NCI-H1417 (cell line): ENCODE results near the gene KCNN3.
"Not testable (repeated sequence)": the region's sequence is repeated elsewhere in the genome, so short reads cannot be mapped to it uniquely, and the experiment has no call there.

Experiments used
- DNase-seq, 3 experiments: peaks; one replicate each; lab custom pipeline; 2025; lab: John Stamatoyannopoulos, UW

KCNN3 gene

DNA sequence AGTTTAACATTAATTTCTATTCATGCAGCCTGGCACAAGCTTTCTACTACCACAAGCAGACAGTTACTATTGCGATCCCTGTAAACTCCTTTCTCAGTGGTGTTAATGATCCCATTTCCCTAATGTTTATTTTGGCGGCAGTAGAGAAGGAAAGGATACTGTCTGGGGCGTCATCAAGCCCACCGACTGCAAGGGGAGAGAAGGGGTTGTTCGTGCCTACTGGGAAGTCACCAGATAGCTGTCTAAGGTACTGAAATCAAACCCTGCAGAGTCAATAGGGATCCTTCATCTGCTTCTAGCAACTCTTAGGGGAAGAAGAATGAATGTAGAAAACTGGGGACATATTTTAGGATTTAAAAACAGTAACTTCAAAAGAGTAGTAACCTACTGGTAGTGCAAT, 166.9 kb downstream of the KCNN3 start:
- no peak for DNase-seq

DNA sequence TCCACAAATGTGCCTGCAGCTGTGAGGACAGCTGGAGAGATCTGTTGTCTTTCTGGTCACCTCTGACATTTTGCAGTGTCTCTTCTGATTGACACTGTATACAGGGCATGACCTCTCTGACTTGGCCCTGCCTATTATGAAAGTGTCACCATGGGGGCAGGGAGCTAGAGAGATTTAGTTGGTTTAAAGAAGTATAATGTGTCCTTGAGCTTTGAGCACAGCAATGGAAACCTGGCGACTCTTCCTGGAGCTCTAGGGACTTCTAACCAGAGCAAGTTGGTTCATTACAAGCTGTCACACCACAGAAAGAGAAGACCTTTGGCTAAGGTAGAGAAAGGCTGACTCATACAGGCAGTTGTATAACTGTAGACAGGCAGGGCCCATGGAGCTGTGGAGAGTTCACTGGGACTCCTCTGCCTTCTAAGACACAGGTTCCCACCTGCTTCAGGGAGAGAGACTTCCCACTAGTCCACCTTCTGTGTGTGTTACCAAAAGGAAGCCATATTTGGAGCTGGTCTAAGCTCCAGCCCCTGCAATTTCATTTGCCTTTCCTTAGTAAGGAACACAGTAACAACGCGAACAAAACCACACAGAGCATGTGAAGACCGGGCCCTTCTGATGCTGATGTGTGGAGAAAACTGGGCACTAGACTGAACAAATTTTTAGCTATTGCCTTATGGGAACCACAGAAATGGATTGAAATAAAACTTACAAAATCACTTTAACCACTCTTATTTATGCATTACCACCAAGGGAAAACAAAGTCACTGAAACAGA, 171.6 kb downstream of the KCNN3 start:
- no peak for DNase-seq

DNA sequence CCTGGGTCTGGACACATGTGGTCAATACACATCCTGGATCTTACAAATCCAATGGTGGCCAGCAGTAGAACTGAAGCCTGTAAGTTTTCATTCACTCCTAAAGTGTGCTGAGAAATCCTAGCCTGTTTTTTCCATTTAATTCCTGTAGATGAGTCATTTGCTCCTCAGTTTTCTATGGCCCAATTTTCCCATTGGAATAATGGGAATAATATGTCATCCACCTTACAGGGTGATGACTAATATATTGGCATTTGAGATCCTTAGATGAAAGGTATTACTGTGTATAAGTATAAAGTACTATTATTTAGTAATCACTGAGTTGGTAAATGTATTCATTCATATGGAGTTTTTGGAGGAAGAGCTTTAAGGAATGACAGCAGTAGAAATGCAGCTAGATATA, 172.4 kb downstream of the KCNN3 start:
- no peak for DNase-seq

DNA sequence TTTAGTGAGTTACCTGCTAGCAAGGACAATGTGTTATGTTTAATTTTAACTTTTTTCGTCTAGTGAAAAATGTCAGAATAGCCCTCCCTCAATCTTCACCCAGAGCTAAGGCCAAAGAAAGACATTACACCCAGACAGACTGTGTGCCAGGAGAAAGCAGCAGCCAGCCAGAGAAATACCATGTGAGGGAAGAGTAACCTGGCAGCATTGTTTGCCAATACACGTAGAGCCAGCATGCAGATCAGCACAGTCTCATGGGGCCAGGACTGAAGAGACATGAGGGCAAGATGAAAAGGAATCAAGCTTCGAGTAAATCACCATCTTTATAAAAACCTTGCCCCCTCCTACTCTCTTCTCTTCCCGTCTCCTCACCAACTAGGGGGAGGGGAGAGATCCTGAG, 173.6 kb downstream of the KCNN3 start:
- no peak for DNase-seq

DNA sequence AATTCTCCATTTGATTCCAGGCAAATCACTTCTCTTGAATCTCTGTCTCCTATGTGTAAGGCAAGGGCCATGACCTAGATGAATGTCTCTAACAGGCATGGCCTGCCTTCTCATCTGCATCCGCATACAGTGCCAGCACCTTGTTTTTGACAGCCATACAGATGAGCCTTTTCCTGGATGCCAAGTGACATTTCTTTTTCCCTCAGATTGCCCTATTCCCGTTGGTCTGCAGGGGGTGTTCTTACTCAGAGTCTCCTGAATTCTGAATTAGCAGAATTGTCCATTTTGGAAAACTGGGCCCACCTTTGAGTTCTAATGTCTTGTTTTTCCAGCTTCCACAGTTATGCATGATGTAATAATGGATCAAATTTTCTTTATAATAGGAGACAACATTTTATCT, 174.1 kb downstream of the KCNN3 start:
- peak in 1 of 3 experiments; percentile 58 for DNase-seq

DNA sequence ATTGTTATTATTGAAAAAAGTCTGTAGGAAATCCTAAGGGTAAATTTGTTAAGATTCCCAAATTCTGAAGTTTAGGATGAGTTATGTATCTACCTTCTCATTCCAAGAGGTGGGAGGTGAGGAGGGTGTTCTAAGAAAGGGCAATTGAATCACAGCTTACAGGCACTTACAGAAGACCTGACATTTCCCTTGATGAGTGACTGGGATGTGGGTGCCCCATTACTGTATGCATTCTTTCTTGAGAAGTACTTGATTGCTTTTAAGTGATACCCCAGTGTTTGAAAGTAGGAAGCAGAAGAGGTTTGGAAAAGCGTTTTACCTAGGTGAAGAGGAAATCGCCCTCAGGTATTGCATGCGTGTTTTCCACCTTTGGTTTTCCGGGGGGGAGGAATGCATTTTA, 175.1 kb downstream of the KCNN3 start:
- DNase-seq, result no peak

DNA sequence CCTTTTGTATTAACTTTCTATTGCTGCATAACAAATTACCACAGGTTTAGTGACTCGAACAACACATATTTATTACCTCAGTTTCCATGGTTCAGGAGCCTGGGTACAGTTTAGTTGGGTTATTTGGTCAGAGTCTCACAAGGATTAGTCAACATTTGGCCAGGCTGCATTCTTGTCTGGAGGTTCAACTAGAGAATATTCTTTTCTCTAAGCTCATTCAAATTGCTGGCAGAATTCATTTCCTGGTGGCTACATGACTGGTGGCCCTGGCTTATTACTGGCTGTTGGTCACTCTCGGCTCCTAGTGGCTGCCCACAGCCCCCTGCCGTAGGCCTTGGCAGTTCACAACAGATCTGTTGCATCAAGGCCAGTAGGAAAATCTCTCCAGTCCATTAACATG, 181.0 kb downstream of the KCNN3 start:
- no peak for DNase-seq

DNA sequence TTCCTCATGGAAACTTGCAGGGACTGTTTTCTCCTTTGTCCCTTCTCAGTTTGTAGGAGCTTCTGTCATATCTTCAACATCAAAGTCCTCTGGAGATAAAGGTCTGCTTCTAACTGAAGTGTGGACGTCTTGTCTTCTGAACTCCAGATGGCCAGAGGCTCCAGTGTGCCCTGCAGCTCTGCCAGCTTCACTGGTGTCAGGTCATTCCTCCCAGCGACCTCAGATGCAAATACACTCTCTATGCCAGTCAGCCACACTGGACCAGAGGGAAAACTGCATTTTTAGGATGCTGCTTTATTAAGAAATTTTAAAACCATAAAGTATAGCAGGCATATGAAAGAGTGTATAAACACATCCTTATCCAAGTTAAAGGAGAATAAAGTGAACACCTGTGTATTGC, 183.6 kb downstream of the KCNN3 start:
- no peak for DNase-seq

DNA sequence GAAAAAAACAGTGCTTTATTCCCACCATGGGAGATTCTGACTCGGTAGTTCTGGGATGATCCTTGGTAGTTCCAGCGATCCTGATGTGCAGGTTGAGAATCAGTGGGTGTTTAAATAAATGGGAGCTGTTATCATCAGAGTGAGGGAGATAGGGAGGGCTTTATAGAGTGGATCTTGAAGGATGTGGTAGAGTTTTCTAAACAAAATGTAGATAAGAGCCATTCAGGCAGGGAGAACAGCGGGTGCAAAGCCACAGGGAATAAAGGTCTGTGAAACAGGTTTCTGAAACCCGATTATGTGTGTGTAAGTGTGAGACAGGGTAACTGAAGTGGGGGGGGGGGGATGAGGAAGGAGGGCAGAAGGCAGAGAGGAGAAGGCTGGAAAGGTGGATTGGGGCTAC, 186.3 kb downstream of the KCNN3 start:
- no peak for DNase-seq

DNA sequence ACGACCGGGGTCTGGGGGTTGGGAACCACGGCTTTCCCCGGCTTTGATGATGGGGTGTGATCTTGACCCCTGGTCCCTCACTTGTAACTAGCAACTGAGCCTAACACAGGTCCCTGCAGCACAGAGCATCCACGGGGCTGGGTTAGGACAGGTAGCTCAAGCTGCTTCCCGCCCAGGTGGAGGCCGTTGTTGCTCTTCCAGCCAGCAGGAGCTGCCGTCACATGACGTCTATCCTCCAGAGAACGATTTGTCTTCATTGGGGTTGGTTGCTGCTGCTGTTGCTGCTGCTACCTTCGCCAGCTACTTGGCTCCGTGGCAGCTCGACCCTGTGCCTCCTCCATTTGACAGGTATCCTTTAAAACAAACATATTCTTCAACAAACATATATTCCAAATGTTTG, 187.8 kb downstream of the KCNN3 start:
- DNase-seq, result peak in 1 of 3 experiments; percentile 67

DNA sequence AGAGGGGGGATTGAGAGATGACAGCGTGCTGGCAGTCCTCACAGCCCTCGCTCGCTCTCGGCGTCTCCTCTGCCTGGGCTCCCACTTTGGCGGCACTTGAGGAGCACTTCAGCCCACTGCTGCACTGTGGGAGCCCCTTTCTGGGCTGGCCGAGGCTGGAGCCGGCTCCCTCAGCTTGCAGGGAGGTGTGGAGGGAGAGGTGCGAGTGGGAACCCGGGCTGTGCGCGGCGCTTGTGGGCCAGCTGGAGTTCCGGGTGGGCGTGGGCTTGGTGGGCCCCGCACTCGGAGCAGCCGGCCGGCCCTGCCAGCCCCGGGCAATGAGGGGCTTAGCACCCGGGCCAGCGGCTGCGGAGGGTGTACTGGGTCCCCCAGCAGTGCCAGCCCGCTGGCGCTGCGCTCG, 192.2 kb downstream of the KCNN3 start:
- not testable (repeated sequence) for DNase-seq

DNA sequence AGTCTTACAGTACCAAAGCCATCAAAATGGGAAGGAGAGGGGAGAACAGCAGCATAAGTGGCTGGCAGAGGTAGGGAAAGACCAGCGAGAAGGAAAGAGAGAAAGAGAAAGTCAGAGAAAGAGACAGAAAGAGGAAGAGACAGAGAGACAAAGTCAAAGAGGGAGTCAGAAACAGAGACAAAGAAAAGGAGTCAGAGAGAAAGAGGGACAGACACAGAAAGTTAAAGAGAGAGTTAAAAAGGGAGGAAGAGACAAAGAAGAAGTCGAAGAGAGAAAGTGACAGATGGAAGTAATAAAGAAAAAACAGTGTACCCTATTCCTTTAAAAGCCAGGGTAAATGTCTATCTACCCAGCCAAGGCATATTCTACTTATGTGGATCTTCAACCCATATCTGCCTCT, 193.2 kb downstream of the KCNN3 start:
- DNase-seq, result not testable (repeated sequence)

DNA sequence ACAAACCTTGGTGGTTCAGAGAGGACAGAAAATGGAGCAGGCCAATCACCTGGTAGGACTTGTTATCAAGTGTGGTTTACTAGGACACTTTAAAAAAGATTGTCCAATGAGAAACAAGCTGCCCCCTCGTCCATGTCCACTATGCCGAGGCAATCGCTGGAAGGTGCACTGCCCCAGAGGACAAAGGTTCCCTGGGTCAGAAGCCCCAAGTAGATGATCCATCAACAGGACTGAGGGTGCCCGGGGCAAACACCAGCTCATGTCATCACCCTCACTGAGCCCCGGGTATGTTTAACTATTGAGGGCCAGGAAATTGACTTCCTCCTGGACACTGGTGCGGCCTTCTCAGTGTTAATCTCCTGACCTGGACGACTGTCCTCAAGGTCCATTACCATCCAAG, 195.6 kb downstream of the KCNN3 start:
- DNase-seq, result not testable (repeated sequence)

DNA sequence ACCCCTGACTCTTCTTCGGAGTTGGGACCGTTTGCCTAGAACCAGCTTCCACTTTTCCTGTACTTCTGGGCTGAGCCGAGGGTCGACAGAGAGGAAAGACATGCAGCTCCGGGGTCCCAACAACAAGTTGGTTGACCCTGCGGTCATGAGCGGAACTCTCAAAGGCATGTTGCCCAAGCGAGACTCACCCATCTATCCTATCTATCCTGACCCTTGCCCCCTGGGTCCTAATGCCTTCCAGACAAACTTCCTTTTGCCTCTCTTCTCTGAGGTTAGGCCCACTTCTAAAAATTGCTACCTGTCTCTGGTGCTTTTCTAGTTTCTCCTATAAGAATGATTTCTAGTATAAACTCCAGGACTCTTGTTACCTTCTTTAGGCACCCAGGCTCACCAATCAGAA, 197.8 kb downstream of the KCNN3 start:
- DNase-seq, result not testable (repeated sequence)

DNA sequence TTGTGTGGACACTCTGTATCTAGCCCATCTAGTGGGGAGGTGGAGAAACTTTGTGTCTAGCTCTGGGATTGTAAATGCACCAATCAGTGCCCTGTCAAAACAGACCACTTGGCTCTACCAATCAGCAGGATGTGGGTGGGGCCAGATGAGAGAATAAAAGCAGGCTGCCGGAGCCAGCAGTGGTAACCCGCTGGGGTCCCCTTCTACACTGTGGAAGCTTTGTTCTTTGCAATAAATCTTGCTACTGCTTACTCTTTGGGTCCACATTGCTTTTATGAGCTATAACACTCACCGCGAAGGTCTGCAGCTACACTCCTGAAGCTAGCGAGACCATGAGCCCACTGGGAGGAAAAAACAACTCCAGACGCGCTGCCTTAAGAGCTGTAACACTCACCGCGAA, 198.7 kb downstream of the KCNN3 start:
- DNase-seq, result not testable (repeated sequence)

DNA sequence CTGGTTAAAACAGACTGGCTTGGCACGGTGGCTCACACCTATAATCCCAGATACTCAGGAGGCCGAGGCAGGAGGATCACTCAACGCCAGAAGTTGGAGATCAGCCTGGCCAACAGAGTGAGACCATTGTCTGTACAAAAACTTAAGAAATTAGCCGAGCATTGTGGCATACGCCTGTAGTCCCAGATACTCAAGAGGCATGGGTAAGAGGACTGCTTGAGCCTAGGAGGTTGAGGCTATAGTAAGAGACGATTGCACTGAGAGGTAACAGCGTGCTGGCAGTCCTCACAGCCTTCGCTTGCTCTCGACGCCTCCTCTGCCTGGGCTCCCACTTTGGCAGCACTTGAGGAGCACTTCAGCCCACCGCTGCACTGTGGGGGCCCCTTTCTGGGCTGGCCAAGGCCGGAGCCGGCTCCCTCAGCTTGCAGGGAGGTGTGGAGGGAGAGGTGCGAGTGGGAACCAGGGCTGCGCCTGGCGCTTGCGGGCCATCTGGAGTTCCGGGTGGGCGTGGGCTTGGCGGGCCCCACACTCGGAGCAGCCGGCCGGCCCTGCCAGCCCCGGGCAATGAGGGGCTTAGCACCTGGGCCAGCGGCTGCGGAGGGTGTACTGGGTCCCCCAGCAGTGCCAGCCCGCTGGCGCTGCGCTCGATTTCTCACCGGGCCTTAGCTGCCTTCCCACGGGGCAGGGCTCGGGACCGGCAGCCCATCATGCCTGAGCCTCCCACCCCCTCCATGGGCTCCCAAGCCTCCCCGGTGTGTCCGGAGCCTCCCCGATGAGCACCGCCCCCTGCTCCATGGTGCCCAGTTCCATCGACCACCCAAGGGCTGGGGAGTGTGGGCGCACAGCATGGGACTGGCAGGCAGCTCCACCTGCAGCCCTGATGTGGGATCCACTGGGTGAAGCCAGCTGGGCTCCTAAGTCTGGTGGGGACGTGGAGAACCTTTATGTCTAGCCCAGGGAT, 199.5 kb downstream of the KCNN3 start:
- peak in 1 of 3 experiments; percentile 23 for DNase-seq

DNA sequence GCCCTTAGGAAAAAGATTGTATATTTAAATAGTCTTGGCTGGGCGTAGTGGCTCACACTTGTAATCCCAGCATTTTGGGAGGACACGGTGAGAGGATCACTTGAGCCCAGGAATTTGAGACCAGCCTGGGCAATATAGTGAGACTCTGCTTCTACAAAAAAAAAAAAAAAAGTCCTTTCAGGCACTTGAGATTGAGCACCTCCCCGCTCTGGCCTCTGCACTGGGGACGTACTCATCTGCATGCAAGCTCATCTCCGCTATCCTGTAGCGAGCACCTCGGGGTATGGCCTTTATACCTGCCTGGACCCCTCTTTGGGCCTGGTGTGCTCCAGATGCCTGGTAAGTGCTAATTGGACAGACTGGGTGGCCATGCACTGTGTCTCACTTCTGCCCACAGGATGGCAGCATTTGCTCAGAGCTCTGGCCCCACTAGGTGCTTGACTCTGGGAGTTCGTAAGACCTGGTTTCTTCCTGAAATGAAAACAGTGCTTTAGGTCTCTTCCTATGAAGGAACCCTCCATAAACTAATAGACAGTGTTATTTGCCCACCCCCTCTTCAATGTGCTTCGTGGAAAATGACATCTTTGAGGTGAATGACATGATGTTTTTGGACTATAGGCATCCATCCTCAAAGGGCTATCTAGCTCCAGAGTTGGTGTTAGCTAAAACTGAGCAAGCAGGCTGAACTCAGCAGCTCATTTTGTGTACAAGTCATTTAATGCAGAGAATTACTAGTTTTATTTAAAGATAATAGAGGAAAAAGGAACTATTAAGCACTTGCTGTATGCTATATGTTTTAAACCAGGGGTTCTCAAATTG, 200.4 kb downstream of the KCNN3 start:
- peak; percentile 81 to 95 (median 94) for DNase-seq

DNA sequence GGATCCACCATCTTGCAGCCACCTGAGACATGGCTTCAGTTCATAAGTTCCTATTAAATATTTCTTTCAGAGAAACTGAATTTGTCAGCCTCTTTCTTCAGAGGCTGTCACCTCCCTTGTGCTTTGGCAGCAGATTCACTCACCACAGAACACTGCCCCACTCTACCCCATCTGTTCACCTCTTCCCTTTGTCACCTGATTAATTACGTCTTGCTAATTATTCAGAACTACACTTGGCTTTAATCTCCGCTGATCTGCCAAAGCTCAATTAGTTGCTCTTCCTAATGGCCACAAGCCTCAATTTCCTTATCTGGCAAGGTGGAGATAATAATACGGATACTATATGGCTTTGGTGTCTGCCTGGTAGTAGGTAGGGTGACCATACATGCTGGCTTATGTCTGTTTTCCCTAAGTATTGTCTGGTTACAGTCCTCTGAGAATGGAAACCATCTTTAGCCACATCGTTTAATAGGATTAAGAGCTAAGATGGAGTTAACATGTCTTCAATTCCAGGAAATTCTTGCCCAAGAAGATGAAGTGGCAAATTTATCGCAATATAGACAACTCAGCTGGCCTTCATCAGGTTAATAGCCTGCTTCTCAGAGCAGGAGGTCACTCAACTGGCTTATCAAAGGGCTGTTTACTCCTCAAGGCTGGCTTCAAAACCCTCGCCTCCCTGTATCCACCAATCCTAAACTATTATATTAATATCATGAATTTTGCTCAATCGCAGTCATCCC, 203.9 kb downstream of the KCNN3 start:
- DNase-seq, result no peak

DNA sequence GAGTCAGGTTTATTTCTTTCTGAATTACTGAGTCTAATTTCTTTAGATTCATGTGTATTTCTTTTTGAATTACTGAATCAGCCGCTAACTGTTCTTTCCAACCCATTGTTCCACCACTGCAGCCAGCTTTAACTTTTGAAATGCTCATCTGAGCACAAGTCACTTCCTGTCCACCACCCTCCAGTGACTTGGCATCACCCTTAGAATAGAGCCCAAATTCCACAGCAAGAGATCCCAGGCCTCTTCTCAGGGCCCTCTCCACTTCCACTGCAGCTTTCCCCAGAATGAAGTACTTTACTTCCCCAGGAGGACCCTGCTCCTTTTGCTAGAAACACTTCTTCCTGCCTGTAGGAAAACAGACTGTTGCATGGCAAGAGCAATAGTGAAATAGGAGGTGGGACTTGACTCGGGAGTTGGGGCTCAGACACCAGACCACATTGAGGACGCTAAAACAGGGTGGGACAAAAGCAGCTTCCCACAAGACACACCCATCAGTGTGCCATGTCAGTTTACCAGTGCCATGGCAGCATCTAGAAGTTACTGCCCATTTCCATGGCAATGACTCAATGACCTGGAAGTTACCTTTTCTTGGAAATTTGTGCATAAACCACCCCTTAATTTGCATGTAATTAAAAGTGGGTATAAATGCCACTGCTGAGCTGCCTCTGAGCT, 205.6 kb downstream of the KCNN3 start:
- DNase-seq, result no peak

DNA sequence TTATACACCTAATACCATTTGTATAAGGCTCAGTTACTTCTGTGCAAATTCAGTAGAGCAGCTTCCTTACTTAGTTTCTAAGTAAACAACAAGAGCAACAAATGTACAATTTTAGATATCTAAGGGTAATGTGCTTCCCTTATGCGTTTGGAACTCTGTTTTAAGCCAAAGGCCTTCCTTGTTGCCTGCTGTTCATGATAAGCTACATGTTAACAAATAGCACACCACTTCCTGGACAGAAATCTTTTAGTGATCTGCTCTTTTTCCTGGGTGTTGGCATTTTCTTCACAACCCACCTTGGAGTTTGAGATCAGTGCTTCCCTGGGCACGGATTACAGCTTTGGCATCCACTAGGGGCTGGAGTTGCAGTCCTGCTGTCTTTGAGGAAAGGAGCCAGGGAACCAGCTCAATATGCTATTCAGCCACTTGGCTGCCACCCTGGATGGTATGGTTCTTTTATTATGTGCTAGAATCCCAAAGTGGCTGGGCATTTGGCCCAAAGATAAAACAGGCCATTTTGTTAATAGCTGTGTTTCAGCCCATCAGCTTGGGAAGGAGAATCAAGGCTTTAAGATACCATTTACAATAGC, 206.5 kb downstream of the KCNN3 start:
- DNase-seq, result no peak

DNA sequence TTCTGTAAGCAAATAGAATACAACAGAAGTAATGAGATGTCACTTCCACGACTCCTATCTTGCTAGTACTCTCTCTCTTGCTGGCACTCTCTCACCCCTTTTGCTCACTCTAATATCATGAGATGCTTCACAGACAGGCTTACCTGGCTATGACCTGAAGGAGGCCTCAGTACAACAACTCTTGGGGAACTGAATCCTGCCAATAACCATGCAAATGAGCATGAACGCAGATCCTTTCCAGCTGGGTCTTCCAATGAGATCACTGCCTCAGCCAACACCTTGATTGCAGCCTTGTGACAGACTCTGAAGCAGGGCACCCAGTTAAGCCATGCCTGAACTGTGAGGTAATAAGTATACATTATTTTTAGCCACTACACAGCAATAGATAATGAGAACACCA, 209.0 kb downstream of the KCNN3 start:
- no peak for DNase-seq
